ENCODE data around the gene NR1I3. TPM values are rescaled to one million over a fixed set of nuclear protein-coding genes. Genes with fewer than 3 reads are reported as not detected.

NR1I3 gene
- total RNA-seq, 1 donor from 2014 or later = not detected

DNA sequence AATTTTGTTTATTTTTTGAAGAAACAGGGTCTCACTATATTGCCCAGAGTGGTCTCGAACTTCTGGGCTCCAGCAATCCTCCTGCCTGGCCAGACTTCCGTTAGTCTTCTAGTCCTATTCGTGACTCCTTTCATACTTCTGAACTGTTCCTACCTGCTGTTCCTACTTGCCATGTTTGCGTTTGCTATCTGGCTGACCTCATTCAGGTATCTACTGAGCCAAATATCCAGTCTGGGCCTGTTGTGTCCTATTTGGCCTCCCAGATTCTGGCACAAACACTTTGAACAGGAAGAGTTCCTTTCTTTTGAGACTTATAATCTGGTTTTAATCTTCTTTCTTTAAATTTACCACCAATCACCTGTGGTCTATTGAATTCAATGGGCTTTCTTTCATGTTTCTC lies 6.9 kb upstream of the NR1I3 start:
- intact Hi-C loops (cut with DNase I) = no loop called here
- Histone ChIP-seq H3K27me3 (no peaks in the 10 kb centered on the region), H3K36me3 (no peaks in the 10 kb centered on the region), H3K4me1 (no peaks in the 10 kb centered on the region), H3K9me3 (no peaks in the 10 kb centered on the region), H3K4me3 (no peak overlapping the region), H3K27ac (no peak overlapping the region)
- DNase-seq (ENCODE audit: extremely low spot score in 2 of 2) = no peak
- no peak for TF ChIP-seq CTCF (IDR thresholded peaks at IDR 0.05)
- TF ChIP-seq POLR2AphosphoS5 (IDR thresholded peaks at IDR 0.05; ENCODE audit: insufficient read depth in 1 of 2, low read depth in 1 of 2) = peak in 1 of 2 donors; percentile 77

DNA sequence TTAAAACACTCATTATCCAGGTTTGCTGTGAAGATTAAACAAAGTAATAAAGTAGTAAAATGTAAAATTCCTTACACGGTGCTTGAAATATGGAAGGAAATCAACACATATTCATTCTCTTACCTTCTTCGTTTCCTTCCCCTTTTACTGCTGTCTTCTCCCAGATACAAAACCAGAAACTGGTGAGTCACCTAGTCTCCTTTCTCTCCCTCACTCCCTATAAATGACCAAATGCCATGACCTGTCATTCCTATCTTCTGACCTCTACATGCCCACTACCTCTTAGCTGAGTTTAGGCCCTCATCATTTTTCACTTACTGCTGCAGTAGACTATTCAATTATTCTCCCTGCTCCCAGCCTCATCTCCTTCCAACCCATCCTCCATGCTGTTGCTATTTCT lies 4.3 kb upstream of the NR1I3 start:
- Histone ChIP-seq H3K4me3 (no peak overlapping the region), H3K9me3 (no peaks in the 10 kb centered on the region), H3K36me3 (no peaks in the 10 kb centered on the region), H3K4me1 (no peaks in the 10 kb centered on the region), H3K27ac (no peak overlapping the region), H3K27me3 (no peaks in the 10 kb centered on the region)
- TF ChIP-seq CTCF (IDR thresholded peaks at IDR 0.05) = no peak
- TF ChIP-seq POLR2A (IDR thresholded peaks at IDR 0.05) = no peak
- no peak for TF ChIP-seq POLR2AphosphoS5 (IDR thresholded peaks at IDR 0.05; ENCODE audit: insufficient read depth in 1 of 2, low read depth in 1 of 2)
- DNase-seq (ENCODE audit: extremely low spot score in 2 of 2) = no peak
- intact Hi-C loops (cut with DNase I) = no loop called here

GRCh38 chr1:161241682-161242081 lies 3.7 kb upstream of the NR1I3 start:
- Histone ChIP-seq H3K4me3 (no peak overlapping the region), H3K4me1 (no peaks in the 10 kb centered on the region), H3K27me3 (no peaks in the 10 kb centered on the region), H3K9me3 (no peaks in the 10 kb centered on the region), H3K27ac (no peak overlapping the region), H3K36me3 (no peaks in the 10 kb centered on the region)
- intact Hi-C loops (cut with DNase I) = no loop called here
- TF ChIP-seq POLR2AphosphoS5 (IDR thresholded peaks at IDR 0.05; ENCODE audit: insufficient read depth in 1 of 2, low read depth in 1 of 2) = no peak
- no peak for TF ChIP-seq POLR2A (IDR thresholded peaks at IDR 0.05)
- TF ChIP-seq CTCF (IDR thresholded peaks at IDR 0.05) = no peak
- DNase-seq (ENCODE audit: extremely low spot score in 2 of 2) = no peak

- Histone ChIP-seq H3K4me1 (no peaks in the 10 kb centered on the region), H3K9me3 (no peaks in the 10 kb centered on the region), H3K4me3 (no peak overlapping the region), H3K36me3 (no peaks in the 10 kb centered on the region), H3K27me3 (no peaks in the 10 kb centered on the region), H3K27ac (no peak overlapping the region)
- intact Hi-C loops (cut with DNase I) = no loop called here
- TF ChIP-seq CTCF (IDR thresholded peaks at IDR 0.05) = no peak
- no peak for TF ChIP-seq POLR2A (IDR thresholded peaks at IDR 0.05)
- TF ChIP-seq POLR2AphosphoS5 (IDR thresholded peaks at IDR 0.05; ENCODE audit: insufficient read depth in 1 of 2, low read depth in 1 of 2) = no peak
- no peak for DNase-seq (ENCODE audit: extremely low spot score in 2 of 2)
These were observed 1.8 kb downstream of the NR1I3 start for GRCh38 chr1:161235957-161236775.

DNA sequence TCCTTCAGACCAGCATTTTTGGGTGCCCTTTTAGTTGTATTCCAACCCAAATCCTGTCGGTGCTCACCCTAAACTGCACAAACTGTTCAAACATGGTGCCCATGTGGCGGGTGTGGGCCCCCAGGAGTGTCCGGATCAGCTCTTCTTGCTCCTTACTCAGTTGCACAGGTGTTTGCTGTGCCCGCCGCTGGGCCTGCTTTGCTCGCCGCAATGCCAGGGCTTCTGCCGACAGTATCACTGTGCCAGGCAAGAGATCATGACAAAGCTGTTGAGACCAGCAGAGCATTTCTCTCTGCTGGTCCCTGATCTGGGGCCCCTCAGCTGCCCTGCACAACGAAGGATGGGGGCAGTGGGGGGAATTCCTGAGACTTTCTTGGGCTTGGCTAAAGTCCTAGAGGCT lies 4.9 kb downstream of the NR1I3 start:
- no peaks in the 10 kb centered on the region for H3K27me3 ChIP-seq
- intact Hi-C loops (cut with DNase I) = no loop called here
- H3K27ac ChIP-seq = no peak overlapping the region
- no peak for DNase-seq (ENCODE audit: extremely low spot score in 2 of 2)
- peaks cover 1% of the 10 kb centered on the region for H3K4me1 ChIP-seq
- no peaks in the 10 kb centered on the region for H3K9me3 ChIP-seq
- H3K4me3 ChIP-seq = no peak overlapping the region
- H3K36me3 ChIP-seq = peaks cover 0 to 12% of the 10 kb centered on the region in 2 donors
- TF ChIP-seq POLR2AphosphoS5 (IDR thresholded peaks at IDR 0.05; ENCODE audit: insufficient read depth in 1 of 2, low read depth in 1 of 2) = no peak
- TF ChIP-seq POLR2A (IDR thresholded peaks at IDR 0.05) = no peak
- no peak for TF ChIP-seq CTCF (IDR thresholded peaks at IDR 0.05)
